ENCODE measurements around the gene SLC2A3.
"Not testable (repeated sequence)": the region's sequence is repeated elsewhere in the genome, so short reads cannot be mapped to it uniquely, and the experiment has no call there.

GRCh38 chr12:7932599-7933240 lies 3.3 kb downstream of the SLC2A3 start:
- TF ChIP-seq, protein P1, sequence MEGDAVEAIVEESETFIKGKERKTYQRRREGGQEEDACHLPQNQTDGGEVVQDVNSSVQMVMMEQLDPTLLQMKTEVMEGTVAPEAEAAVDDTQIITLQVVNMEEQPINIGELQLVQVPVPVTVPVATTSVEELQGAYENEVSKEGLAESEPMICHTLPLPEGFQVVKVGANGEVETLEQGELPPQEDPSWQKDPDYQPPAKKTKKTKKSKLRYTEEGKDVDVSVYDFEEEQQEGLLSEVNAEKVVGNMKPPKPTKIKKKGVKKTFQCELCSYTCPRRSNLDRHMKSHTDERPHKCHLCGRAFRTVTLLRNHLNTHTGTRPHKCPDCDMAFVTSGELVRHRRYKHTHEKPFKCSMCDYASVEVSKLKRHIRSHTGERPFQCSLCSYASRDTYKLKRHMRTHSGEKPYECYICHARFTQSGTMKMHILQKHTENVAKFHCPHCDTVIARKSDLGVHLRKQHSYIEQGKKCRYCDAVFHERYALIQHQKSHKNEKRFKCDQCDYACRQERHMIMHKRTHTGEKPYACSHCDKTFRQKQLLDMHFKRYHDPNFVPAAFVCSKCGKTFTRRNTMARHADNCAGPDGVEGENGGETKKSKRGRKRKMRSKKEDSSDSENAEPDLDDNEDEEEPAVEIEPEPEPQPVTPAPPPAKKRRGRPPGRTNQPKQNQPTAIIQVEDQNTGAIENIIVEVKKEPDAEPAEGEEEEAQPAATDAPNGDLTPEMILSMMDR (IDR thresholded peaks at IDR 0.05; ENCODE audit: low read depth, low read length, missing input control): not testable (repeated sequence)
- TF ChIP-seq TAF1 (conservative IDR thresholded peaks at IDR 0.05); HNF4A (conservative IDR thresholded peaks at IDR 0.05); SP1 (IDR thresholded peaks at IDR 0.05); YY1 (IDR thresholded peaks at IDR 0.05); RAD21 (IDR thresholded peaks at IDR 0.05); JUND (IDR thresholded peaks at IDR 0.05); RXRA (IDR thresholded peaks at IDR 0.05); EGR1 (IDR thresholded peaks at IDR 0.05; ENCODE audit: low read depth in 2 of 2); GABPA (IDR thresholded peaks at IDR 0.05 in 1 of 2, conservative IDR thresholded peaks at IDR 0.05 in 1 of 2): not testable (repeated sequence)
- TF ChIP-seq, protein P2, sequence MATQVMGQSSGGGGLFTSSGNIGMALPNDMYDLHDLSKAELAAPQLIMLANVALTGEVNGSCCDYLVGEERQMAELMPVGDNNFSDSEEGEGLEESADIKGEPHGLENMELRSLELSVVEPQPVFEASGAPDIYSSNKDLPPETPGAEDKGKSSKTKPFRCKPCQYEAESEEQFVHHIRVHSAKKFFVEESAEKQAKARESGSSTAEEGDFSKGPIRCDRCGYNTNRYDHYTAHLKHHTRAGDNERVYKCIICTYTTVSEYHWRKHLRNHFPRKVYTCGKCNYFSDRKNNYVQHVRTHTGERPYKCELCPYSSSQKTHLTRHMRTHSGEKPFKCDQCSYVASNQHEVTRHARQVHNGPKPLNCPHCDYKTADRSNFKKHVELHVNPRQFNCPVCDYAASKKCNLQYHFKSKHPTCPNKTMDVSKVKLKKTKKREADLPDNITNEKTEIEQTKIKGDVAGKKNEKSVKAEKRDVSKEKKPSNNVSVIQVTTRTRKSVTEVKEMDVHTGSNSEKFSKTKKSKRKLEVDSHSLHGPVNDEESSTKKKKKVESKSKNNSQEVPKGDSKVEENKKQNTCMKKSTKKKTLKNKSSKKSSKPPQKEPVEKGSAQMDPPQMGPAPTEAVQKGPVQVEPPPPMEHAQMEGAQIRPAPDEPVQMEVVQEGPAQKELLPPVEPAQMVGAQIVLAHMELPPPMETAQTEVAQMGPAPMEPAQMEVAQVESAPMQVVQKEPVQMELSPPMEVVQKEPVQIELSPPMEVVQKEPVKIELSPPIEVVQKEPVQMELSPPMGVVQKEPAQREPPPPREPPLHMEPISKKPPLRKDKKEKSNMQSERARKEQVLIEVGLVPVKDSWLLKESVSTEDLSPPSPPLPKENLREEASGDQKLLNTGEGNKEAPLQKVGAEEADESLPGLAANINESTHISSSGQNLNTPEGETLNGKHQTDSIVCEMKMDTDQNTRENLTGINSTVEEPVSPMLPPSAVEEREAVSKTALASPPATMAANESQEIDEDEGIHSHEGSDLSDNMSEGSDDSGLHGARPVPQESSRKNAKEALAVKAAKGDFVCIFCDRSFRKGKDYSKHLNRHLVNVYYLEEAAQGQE (IDR thresholded peaks at IDR 0.05): not testable (repeated sequence)
- TF ChIP-seq, protein P3, sequence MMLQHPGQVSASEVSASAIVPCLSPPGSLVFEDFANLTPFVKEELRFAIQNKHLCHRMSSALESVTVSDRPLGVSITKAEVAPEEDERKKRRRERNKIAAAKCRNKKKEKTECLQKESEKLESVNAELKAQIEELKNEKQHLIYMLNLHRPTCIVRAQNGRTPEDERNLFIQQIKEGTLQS (IDR thresholded peaks at IDR 0.05): not testable (repeated sequence)
- TF ChIP-seq, protein P4, sequence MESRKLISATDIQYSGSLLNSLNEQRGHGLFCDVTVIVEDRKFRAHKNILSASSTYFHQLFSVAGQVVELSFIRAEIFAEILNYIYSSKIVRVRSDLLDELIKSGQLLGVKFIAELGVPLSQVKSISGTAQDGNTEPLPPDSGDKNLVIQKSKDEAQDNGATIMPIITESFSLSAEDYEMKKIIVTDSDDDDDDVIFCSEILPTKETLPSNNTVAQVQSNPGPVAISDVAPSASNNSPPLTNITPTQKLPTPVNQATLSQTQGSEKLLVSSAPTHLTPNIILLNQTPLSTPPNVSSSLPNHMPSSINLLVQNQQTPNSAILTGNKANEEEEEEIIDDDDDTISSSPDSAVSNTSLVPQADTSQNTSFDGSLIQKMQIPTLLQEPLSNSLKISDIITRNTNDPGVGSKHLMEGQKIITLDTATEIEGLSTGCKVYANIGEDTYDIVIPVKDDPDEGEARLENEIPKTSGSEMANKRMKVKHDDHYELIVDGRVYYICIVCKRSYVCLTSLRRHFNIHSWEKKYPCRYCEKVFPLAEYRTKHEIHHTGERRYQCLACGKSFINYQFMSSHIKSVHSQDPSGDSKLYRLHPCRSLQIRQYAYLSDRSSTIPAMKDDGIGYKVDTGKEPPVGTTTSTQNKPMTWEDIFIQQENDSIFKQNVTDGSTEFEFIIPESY (IDR thresholded peaks at IDR 0.05): not testable (repeated sequence)
- TF ChIP-seq, protein P5, sequence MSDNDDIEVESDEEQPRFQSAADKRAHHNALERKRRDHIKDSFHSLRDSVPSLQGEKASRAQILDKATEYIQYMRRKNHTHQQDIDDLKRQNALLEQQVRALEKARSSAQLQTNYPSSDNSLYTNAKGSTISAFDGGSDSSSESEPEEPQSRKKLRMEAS (IDR thresholded peaks at IDR 0.05): not testable (repeated sequence)

All from liver (tissue), 3 donors.